ENCODE results near the gene OR4D9.

The OR4D9 gene

GRCh38 chr11:59550842-59551658 lies 39.7 kb downstream of the OR4D9 start:
- DNase-seq (ENCODE audit: low read depth): peak; percentile 69

GRCh38 chr11:59551659-59552521 lies 40.6 kb downstream of the OR4D9 start:
- no peak for DNase-seq (ENCODE audit: low read depth)

GRCh38 chr11:59552844-59553243 lies 41.5 kb downstream of the OR4D9 start:
- DNase-seq (ENCODE audit: low read depth): no peak

GRCh38 chr11:59553323-59553722 lies 42.0 kb downstream of the OR4D9 start:
- DNase-seq (ENCODE audit: low read depth): no peak

- DNase-seq (ENCODE audit: low read depth): no peak
These were observed 44.3 kb downstream of the OR4D9 start for GRCh38 chr11:59555601-59556114.

GRCh38 chr11:59556115-59556916 lies 45.0 kb downstream of the OR4D9 start:
- peak; percentile 60 for DNase-seq (ENCODE audit: low read depth)

- no peak for DNase-seq (ENCODE audit: low read depth)
These were observed 45.6 kb downstream of the OR4D9 start for GRCh38 chr11:59556917-59557348.

- no peak for DNase-seq (ENCODE audit: low read depth)
These were observed 46.9 kb downstream of the OR4D9 start for GRCh38 chr11:59558270-59558643.

- no peak for DNase-seq (ENCODE audit: low read depth)
These were observed 48.5 kb downstream of the OR4D9 start for GRCh38 chr11:59559886-59560285.

- DNase-seq (ENCODE audit: low read depth): peak; percentile 42
These were observed 49.0 kb downstream of the OR4D9 start for GRCh38 chr11:59560290-59560701.

- peak; percentile 75 for DNase-seq (ENCODE audit: low read depth)
These were observed 49.5 kb downstream of the OR4D9 start for GRCh38 chr11:59560702-59561473.

GRCh38 chr11:59562292-59562691 lies 51.0 kb downstream of the OR4D9 start:
- no peak for DNase-seq (ENCODE audit: low read depth)
